Suppressor macrophage (primary cell): ENCODE results near the gene NCOA1.

Experiments
- DNase-seq, 4 experiments: peaks; one replicate each; pipeline ENCODE4 v3.0.0-alpha.2; 2020 to 2022

The NCOA1 gene

DNA sequence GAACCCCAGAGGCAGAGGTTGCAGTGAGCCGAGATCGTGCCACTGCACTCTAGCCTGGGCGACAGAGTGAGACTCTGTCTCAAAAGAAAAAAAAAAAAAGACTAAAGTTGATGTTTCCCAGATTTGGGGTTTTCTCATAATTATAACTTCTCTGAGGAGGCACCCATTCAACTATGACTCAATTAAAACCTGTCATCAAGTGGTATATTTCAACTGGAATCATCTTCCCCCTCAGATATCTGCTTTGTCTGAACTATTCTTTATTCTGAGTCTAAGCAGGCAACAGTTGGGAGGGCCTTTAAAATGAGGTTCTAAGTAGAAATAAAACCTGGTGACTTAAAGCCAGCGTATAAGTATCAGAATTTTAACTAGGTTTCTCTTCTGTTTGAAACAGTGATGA lies 213.6 kb downstream of the NCOA1 start:
- DNase-seq, result no peak

DNA sequence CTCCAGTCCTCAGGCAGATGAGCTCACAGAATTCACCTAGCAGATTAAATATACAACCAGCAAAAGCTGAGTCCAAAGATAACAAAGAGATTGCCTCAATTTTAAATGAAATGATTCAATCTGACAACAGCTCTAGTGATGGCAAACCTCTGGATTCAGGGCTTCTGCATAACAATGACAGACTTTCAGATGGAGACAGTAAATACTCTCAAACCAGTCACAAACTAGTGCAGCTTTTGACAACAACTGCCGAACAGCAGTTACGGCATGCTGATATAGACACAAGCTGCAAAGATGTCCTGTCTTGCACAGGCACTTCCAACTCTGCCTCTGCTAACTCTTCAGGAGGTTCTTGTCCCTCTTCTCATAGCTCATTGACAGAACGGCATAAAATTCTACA lies 216.1 kb downstream of the NCOA1 start:
- no peak for DNase-seq

DNA sequence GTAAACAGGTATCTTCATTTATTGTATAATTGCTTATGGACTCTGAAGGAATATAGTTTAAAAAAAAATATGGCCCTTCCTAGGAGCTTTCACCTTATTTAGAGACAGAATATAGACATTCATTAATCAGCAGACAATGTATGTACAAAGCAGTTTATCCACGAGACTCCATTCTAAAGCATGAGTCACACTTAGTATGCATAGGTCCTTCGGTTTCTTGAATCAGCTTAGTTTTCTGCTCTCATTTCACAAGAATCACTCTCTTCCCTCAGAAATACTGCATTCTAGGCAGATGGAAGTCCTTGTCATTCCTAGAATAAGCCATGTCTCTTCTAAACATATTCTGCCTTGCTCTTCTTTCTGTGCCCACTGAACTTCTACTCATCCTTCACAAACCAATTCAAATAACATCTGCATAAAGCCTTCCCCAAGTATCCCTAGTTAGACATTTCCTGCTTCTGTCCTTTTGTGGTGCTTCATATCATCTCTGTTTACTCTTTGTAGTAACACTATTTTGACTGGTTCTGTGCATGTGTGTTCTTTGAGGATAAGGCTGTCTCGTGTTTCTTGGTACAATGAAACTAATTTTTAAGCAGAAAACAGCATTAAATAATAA lies 217.6 kb downstream of the NCOA1 start:
- no peak for DNase-seq

DNA sequence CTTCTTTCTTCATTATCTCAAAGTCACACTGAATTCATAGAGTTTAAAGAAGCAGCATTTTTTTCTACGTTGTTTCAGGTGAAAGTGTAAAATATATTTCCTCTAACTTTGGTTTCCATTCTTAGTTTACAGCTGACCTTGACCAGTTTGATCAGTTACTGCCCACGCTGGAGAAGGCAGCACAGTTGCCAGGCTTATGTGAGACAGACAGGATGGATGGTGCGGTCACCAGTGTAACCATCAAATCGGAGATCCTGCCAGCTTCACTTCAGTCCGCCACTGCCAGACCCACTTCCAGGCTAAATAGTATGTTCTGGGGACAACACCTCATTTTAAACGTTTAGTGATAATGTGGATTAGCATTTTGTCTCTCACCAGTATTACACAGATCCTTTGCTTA lies 219.8 kb downstream of the NCOA1 start:
- no peak for DNase-seq

DNA sequence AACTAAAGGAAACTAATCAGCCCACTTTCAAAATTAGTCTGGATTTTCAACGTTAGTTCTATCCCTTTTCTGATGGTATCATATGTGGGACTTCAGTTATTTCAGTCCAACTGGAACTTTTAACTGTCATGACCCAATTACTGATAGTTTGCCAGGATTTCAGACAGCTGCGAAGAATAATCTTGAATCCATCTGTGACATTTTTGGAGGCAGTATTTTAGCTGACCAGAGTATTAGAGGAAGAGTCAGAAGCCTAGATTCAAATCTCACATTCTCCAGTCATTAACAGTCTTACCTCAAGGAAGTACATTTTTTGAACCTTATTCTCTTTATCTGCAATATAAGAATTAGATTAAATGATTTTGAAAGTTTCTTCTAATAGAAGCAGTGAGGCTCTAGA lies 220.8 kb downstream of the NCOA1 start:
- DNase-seq, result no peak

DNA sequence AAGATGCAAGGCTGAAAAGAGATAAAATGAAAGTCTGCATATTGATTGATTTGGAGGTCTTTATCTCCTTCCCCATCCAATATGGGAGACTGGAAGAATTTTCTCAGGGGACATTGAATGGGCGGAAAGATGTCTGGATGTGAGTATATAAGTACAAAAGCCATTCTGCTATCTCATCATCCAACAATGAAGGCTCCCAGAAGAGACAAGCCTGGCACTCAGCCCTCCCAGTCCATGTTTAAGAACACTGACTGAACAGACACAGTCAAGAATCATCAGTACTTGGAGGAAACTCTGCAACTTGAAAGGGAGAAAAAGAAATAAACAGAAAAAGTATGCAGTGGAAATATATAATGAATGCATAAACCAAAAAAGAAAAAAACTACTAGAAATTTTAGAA lies 221.2 kb downstream of the NCOA1 start:
- DNase-seq, result no peak

DNA sequence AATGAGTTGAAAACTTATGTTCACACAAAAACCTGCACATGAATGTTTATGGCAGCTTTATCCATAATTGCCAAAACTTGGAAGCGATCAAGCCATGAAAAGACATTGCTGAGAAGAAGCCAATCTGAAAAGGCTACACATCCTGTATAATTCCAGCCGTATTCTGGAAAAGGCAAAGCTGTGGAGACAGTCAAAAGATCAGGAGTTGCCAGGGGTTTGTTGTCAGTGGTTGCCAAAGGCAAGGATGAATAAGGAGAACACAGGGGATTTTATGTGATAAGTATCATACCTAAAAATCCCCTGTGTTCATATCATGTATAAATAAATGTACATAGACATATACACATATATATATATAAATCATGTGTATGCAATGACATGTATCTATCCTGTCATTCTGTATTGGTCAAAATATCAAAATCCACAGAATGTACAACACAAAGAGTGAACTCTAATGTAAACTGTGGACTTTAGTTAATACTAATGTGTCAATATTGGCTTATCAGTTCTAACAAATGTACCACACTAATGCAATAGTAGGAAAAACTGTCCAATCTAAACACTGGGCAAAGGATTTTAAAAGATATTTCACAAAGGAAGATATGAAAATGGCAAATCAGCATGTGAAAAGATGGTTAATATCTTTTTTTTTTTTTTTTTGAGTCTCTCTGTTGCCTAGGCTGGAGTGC lies 226.4 kb downstream of the NCOA1 start:
- no peak for DNase-seq

DNA sequence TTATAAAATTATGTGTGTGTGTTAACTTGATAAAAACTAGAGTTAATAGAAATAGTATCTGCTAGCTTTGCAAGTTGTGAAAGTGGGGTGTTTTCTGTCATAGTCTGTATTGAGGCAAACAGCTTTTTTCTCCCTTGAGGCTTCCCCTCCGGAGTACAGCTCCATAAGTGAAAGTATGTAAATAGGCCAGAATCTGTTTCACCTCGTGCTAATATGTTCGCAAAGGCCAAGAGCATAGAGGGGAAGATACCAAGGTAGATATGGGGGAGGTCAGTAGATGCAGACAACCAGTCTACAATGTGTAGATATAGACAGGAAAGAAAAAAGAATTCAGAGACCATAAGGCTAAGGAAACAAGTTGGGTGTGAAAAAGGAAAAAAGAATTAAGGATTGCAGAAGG lies 229.3 kb downstream of the NCOA1 start:
- no peak for DNase-seq

DNA sequence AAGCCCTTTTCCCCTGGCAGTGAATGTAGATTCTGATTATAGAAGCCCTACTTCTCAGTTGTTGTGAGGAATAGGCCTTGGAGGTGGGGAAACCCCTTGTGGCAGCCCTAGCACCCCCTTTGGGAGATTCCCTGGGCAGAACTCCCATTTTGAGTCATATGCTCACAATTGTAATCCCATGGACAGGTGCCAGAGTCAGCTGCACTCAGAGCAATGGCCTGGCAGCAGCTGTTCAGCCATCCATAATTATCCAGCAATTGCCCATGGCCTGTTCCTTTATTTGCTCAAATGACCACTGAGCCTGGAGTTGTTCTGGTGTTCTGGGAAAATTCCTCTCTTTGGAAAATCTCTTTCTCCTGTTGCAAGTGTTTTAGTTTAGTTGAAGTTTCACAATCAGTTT lies 230.4 kb downstream of the NCOA1 start:
- peak in 3 of 4 experiments; percentile 8 to 21 (median 17) for DNase-seq

DNA sequence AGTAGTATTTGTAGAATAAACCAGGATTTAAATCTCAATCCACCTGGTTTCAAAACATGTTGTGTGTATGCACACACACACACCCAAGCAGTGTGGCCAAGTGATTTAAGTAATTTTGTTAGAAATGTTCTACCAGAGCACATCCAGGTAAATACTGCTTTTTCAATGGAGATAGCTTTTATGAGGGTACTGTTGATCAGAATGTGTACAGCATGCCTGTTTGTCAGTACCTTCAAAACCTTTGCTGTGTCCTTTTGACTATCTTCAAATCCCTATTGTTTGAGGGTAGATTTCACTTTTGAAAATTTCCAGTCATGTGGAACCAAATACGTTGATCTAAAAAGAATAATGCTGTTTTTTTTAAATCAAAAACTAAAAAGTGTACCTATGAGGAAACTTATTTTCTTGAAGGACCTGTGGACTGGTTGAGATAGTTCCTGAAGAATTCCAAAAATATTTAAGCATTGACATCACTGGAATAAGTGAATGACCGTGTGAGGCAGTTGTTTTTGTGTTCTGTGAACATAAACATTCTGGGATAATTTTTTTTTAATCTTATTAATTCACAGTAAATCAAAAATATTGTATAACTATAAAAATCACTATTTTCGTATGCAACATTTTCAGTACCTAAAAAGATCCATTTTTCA lies 231.2 kb downstream of the NCOA1 start:
- no peak for DNase-seq

DNA sequence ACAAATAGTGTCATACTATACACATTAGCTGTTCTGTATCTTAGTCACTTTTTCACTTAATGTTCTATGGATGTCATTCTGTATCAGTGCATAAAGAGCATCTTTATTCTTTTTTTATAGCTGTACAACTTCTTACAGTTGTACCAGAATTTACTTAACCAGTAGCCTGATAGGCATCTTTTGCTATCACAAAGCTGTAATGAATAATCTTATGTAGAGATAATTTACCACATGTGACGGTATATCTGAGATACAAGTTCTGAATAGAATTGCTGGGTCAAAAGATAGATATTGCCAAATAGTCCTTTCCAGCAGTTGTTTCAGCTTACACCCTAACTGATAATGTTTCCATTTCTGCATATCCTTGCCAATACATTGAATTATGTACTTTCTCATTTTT lies 232.1 kb downstream of the NCOA1 start:
- no peak for DNase-seq

DNA sequence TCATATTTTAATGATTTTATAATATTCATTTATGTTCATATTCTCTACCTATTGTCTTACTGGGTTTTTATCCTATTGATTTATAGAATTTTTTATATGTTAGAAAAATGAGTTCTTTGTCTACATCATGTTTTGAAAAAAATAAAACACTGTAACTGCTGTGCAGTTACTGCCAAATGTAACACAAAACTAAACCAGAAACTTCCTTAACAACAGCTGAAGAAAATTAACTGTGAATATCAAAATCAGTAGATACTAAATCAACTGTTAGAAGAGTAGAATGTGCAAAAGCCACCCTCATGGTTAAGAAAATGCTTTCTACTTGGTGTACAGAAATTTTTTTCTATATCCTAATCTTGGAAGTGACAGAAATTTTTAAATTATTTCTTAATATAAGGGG lies 232.6 kb downstream of the NCOA1 start:
- DNase-seq, result no peak

DNA sequence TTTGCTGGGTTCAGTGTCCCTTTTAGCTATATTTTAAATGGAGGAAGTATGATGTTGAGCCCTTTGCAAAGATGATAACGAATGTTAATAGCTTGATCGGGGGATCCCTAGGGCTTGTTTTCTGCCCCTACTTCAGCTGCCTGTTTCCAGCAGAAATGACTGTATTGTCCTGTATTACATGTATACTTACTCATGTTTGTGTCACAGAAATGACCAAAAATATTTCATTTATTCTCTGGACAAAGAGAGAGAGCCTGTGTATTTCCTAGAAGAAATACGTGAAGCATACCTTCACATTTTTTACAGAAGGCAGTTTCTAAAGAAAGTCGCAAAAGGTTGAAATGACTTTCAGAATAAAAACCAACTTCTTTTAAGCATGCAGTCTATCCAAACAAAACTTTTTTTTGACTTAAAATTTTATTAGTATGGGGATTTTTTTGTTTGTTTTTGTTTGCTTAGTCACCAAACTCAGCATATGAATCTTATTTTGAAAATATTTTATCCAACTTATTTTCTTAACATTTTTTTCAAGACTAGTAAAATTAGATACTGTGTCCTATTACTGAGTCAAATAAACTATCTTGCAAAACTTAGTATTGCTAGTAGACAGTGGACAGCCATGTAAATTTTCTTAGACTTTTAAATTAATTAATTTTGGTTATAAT lies 233.2 kb downstream of the NCOA1 start:
- DNase-seq, result no peak

DNA sequence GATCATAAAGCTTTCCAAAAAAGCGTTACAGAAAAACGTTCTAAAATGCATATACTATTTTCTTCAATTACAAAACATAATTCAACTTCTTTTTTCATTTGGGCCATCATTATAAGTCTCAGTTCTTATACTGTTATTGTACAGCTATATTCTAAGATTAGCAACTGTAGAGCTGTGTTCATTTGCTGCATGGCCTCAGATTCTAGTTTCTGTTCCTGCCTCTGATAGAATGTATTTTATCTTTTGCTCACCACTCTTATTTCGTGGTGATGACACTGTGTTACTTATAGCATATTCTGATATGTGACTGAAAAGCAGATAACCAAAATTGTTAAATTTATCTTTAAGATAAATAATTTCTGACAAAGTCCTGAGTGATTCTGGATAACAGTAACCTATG lies 234.9 kb downstream of the NCOA1 start:
- no peak for DNase-seq

DNA sequence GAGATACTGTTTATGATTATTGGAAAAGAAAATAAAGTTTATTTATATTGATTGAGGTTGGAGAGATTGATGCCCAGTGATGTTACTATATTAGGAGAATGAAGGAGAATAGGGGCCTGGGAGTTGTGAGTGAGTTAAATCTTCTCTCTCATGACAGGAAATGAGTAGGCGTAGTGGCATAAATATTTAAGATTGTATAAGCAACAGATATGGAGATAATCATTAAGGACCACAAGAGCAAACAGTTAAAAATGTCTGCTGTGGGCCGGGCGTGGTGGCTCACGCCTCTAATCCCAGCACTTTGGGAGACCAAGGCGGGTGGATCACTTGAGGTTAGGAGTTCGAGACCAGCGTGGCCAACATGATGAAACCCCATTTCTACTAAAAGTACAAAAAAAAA lies 239.4 kb downstream of the NCOA1 start:
- peak in 2 of 4 experiments; percentile 8 to 20 for DNase-seq

DNA sequence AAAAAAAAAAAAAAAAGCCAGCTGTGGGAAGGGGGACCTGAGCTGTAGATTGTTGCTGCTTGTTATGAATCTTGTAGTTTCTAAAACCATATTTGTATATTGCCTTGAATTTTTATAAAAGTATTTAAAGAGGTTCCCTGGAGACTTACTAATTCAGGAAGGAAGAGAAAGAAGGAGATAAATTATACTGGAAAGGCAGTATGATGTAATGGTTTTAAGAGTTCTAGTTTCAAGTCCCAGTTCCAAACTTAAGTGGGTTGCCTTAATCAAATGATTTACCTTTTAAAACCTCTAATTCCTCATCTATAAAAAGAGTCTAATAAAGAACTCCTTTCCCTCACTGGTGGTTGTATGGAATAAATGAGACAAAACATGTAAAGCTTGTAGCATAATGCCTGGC lies 240.0 kb downstream of the NCOA1 start:
- DNase-seq, result no peak

DNA sequence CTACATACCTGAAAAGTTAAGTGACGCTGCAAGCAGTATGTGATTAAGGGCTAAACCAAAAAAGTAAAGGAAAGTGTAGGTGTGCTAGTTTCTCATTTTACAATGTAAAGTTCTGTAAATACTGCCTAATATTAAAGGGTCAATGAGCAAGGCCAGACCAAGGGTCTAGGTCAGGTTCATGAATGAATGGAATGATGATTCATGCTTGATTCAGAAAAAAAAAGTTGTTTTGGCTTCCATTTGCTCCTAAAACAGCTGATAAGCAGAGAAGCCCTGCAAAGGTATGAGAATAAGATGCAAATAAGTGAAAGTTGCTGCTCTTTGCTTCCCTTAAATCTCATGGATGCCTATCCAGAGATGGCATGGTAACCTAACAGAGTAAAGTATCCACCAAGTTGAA lies 240.9 kb downstream of the NCOA1 start:
- DNase-seq, result no peak

DNA sequence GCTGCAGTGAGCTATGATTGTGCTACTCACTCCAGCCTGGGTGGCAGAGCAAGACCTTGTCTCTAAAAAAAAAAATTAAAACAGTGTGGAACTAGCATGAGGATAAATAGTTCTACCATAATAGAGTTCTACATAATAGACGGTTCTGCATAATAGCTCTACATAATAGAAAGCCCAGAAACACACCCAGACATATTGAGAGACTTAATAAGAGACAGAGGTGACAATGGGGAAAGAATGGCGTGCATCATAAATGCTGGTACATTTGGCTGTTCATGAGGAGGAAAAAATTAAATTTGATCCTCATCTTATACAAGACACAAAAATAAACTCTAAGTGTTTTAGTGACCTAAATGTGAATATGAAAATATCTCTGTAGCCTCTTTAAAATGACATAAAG lies 243.7 kb downstream of the NCOA1 start:
- no peak for DNase-seq

DNA sequence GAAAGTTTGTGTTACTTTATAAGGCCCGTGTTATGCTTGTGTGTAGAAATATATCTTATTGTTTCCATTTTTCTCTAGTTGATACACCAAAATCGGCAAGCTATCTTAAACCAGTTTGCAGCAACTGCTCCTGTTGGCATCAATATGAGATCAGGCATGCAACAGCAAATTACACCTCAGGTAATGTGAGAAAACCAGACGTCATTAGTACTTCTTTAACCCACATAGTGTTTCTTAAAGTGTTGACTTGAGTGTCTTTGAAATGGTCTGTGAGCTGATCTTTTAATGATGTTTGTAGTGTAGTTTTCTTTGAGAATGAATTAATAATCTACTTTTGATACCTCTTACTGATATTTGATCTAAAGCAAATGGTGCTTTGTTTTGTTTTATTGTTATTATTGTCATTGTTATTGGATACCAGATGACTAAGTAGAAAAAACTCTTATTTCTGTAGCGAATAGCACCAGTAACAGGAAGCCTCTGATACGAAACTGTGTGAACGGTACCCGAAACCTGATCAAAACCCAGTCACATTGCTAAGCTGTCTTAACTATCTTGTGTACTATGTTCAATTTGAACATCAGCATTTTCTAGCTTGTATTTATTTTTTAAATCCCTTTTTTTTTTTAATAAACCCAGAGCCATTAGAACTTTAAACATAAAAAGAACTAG lies 248.4 kb downstream of the NCOA1 start:
- no peak for DNase-seq

DNA sequence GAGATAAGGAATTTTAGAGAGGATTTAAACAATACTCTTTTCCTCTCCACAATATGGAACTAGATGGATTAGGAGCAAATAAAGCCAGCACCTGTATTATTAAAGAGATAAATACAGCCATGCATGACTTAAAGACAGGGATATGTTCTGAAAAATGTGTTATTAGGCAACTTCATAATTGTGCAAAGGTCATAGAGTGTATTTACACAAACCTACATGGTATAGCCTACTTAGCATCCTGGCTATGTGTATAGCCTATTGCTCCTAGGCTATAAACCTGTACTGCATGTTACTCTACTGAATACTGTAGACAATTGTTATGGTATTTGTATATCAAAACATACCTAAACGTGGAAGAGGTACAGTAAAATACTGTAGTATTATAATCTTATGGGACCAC lies 249.1 kb downstream of the NCOA1 start:
- DNase-seq, result no peak

DNA sequence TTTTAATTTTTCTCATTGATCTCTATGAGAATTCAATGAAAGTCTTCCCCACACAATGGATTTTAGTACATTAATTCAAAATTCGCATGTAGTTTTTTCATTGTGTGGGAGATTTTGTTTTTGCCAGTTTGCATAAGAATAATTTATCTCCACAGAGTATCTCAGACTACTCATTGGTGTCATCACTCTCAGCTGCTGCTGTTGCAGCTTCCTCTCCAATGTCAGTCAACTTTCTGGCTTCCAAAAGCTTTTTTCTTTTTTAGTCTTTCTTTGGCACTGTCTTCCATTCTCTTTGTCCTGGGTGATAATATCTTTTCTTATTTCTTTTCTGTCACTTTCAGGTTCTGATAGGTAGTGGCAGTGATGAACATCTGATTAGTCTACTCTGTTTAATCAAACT lies 251.7 kb downstream of the NCOA1 start:
- DNase-seq, result peak; percentile 5 to 45 (median 22)

DNA sequence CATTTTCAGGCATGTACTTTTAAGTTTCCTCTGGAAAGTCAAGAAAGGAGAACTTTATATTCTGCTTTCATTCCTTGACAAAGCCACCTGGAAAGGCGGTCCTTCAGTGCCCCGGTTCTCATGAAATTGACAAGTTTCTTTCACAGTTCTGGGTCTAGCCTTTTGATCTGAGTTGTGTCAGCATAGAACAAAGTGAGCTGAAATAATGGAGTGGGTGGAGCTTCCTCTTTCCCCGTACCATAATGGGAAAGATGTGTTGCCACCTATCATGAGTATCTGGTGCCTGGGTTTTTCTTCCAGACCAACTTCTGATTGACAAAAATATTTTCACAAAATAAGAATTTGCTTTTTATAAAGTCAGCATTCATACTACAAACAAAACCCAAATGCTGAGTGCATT lies 252.9 kb downstream of the NCOA1 start:
- peak; percentile 44 to 75 (median 60) for DNase-seq

DNA sequence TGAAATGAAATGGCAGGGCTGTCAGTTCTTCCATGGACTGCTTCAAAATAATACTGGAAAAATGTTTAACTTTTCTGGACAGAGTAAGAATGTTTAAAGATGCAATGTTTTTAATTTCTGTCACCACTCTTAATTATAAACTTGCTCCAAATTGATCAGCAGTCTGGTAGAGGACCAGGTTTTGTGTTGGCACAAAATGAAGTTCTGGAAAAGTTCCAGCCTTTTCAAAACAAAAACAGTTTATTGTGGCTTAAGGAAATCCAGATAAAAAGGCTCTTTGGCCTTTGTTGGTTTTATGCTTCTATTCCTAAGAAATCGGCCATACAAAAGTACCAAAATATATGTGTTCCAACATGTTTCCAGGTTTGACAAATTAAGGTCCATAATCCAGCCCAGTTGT lies 253.3 kb downstream of the NCOA1 start:
- no peak for DNase-seq
